Fibroblast of skin of back (primary cell): ENCODE data around the gene UBTD1.
"Not testable (repeated sequence)": the region's sequence is repeated elsewhere in the genome, so short reads cannot be mapped to it uniquely, and the experiment has no call there.

ENCODE experiments used
- DNase-seq: peaks from one replicate; pipeline ENCODE4 v3.0.0-alpha.2; 2013

UBTD1 gene

GRCh38 chr10:97517096-97517750, 18.5 kb downstream of the UBTD1 start:
- DNase-seq: no peak

DNA sequence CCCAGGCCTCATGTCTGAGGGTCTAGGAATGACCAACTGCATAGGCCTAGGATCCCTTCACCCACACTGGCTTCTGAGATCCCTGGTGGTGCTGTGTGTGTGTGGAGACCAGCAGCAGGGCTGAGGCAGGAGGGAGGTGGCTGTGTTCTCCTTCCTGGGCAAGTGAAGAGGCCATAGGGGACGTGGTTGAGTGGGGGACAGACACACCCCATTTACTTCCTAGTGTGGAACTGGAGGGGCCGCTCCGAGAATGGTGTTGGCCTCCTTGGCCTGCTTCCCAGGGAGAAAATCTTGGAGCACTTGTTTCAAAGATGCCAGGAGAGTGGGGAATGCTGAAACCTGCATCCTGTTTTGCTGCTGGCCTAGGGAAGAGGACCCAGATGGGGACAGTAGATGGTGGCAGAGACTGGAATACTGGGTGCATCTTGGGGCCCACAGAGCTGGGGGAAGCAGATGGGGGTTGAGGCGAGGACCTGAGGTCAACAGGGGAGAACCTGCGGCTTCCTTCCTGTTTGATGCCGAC, 19.1 kb downstream of the UBTD1 start:
- DNase-seq: no peak

GRCh38 chr10:97518301-97519043, 19.7 kb downstream of the UBTD1 start:
- DNase-seq: no peak

GRCh38 chr10:97519342-97519741, 20.6 kb downstream of the UBTD1 start:
- peak; percentile 59 for DNase-seq

- no peak for DNase-seq
These were observed 21.8 kb downstream of the UBTD1 start for GRCh38 chr10:97520520-97520919.

DNA sequence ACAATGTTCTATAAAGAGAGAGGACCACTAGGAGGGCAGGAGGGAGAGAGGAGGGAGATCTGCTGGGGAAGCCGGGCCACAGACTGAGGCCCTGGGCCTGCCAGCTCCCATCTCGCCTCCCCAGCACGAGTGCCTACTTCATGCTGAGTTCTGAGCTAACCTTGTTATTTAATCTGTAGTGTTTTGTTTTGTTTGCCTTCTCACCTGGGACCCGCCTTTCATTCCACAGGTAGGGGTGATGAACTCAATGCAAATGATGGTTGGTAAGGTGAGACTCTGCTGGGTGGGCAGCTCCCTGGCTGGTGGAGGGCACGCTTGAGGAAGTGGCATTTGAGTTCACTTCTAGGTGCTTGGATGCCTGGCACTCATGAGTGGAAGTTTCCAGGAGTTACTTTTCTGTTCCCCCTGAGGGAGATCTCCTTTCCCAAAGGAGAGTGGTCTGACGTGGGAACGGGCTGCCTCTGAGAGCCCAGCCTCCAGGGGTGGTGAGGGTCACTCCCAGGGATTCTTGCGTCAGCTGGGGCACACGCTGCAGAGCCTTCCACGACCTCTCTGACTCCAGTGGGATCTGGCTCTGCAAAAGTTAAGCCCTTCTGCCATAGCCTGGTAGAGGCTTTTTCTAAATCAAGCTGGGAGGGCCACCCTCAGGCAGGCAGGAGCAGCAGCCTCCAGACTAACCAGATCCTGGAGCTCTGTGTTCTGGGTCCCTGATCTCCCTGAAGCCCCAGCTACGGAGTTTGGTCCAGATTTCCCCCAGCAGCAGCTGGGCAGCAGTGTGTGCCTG, 22.4 kb downstream of the UBTD1 start:
- DNase-seq: no peak

DNA sequence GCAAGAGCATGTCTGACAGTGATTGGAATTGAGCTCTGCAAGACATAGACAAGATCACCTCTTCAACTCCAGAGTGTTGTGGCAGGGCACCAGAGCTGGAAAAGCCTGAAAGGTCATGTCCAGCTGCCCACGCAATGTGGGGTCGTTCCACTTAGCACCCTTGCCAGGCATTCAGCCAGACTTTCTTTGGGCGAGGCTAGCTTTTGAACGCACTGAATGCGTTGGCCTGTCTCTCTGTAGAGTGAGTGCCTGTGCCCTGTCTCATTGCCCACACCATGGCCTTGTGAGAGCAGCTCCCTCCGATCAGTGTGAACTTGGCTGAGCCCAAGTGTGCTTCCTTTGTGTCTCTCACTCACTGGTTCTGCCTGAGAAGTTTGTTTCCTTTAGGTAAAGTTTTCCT, 23.3 kb downstream of the UBTD1 start:
- no peak for DNase-seq

DNA sequence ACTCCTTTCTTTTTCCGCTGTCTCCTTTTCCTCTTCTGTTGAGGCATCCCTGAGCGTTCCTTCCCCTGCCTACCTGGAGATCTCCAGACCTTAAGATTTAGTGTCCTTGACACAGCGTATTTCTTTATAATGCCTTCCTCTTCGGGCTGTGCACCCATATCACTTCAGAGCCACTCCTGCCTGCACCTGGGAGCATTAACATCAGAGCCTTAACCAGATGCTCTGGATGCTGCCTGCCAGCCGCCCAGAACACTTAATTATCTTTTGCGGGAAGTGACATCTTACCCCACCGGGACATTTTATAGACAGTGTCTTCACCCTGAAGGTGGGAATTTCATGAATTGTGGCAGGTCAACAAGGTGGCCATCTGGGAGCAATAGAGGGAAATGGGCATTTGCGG, 24.2 kb downstream of the UBTD1 start:
- DNase-seq: no peak

GRCh38 chr10:97525086-97525485, 26.4 kb downstream of the UBTD1 start:
- no peak for DNase-seq

GRCh38 chr10:97525683-97526110, 27.0 kb downstream of the UBTD1 start:
- DNase-seq: no peak

- not testable (repeated sequence) for DNase-seq
These were observed 30.2 kb downstream of the UBTD1 start for GRCh38 chr10:97528876-97529275.

DNA sequence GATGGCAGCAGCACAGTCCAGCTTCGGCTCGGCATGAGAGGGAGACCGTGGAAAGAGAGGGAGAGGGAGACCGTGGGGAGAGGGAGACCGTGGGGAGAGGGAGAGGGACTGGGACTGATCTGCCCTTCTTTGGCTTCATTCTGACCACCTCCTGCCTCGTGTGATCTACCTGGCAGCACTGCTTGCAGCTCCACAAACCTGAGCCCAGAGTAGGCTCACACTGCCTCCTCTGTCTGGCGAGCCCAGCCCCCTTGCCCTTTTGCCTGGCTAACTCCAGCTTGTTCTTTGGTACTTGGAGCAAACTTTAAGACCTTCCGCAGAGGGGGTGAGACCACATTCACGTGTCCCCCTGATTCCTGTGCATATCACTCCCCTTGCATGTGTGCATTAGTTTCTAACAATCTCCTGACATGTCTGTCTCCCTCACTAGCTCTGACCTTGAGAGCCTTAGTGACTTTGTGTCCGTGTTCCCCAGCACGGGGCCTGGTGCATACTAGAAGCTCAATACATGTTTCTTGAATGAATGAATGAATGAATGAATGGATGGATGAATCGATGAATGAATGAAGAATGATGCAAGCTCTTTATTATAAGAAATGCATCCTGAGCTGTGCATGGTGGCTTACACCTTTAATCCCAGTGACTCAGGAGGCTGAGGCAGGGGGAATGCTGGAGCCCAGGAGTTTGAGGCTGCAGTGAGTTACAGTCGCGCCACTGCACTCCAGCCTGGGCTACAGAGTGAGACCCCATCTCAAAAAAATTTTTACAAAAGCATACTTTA, 31.2 kb downstream of the UBTD1 start:
- no peak for DNase-seq

GRCh38 chr10:97531401-97531986, 32.8 kb downstream of the UBTD1 start:
- peak; percentile 58 for DNase-seq

GRCh38 chr10:97532935-97533671, 34.4 kb downstream of the UBTD1 start:
- DNase-seq: peak; percentile 50

GRCh38 chr10:97533888-97534287, 35.2 kb downstream of the UBTD1 start:
- DNase-seq: no peak

GRCh38 chr10:97534746-97535367, 36.1 kb downstream of the UBTD1 start:
- no peak for DNase-seq

DNA sequence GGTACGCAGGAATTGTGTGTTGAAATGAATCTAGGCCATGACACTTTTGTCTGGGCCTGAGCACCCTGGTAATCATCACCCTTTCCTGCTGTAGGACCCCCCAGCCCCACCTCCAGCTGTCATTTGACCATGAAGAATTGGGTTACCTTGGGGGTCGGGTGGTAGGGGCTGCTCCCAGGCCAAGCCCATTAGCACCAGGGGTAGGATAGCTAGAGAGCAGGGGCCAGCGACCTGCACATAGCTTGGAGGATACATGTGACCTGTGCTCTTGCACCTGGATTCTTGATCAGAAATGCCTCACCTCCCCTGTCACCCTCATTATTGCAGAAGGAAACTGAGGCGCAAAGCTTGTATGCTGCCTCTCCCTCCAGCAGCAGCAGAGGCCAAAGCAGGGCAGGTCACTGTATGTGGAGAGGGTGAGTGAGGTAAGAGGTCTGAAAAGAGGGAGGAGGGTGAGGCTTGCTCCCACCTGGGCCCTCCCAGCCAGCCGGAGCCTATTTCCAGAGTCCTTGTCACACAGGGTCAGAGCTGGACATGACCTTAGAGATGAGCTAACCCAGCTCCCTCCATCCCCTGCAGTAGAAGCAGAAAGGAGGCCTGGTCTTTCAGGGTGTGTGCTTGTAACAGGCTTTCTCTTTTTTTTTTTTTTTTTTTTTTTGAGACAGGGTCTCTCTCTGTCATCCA, 38.6 kb downstream of the UBTD1 start:
- no peak for DNase-seq

GRCh38 chr10:97538411-97538810, 39.7 kb downstream of the UBTD1 start:
- peak; percentile 72 for DNase-seq

DNA sequence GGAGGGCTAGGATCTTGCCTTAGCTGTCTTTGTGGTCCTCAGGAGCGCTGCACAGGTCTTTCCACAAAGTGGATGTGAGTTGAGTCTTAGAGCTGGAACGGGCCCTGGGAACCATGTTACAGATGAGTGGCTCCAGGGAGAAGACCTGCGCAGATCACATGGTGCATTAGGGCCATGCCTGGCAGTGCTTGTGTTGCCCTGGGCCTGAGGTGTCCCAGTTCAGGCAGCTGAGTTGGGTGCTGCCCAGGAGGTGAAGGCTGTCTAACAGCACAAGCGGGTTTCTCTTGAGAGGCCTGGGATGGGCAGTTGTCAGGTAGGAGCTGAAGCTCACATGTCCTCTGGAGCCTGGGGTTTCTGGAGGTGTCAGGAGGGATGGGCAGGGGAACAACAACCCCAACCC, 40.1 kb downstream of the UBTD1 start:
- DNase-seq: no peak

GRCh38 chr10:97539523-97540200, 40.9 kb downstream of the UBTD1 start:
- peak; percentile 80 for DNase-seq
